ENCODE results near the gene GPATCH8. TPM values are rescaled to one million over a fixed set of nuclear protein-coding genes. Genes with fewer than 3 reads are reported as not detected.
A peak's percentile ranks its signal among the peaks of the same experiment; 100 is the strongest.

The GPATCH8 gene
- total RNA-seq, 2 donors from 2014 or later: 21.3 to 26.4 TPM

- peaks cover 47% of the 10 kb centered on the region for H3K36me3 ChIP-seq
- peaks cover 0 to 19% of the 10 kb centered on the region in 2 donors for H3K4me1 ChIP-seq
- H3K9me3 ChIP-seq: no peaks in the 10 kb centered on the region
- H3K27ac ChIP-seq: peak overlapping the region in 1 of 2 donors; percentile 58
- TF ChIP-seq CTCF (IDR thresholded peaks at IDR 0.05): no peak
- H3K27me3 ChIP-seq: no peaks in the 10 kb centered on the region
- DNase-seq (ENCODE audit: low spot score): no peak
- no peak overlapping the region for H3K4me3 ChIP-seq
These were observed 70.7 kb downstream of the GPATCH8 start for GRCh38 chr17:44432254-44433157.

- no peak for TF ChIP-seq CTCF (IDR thresholded peaks at IDR 0.05)
- H3K36me3 ChIP-seq: peaks cover 50% of the 10 kb centered on the region
- H3K9me3 ChIP-seq: no peaks in the 10 kb centered on the region
- H3K27ac ChIP-seq: no peak overlapping the region
- no peaks in the 10 kb centered on the region for H3K27me3 ChIP-seq
- H3K4me1 ChIP-seq: no peaks in the 10 kb centered on the region
- no peak overlapping the region for H3K4me3 ChIP-seq
- DNase-seq (ENCODE audit: low spot score): no peak
These were observed 78.3 kb downstream of the GPATCH8 start for GRCh38 chr17:44424828-44425461.

GRCh38 chr17:44417553-44417952 is 85.7 kb downstream of the GPATCH8 start:
- Histone ChIP-seq H3K4me3 (no peak overlapping the region), H3K9me3 (no peaks in the 10 kb centered on the region), H3K27ac (no peak overlapping the region), H3K27me3 (no peaks in the 10 kb centered on the region), H3K36me3 (peaks cover 26% of the 10 kb centered on the region), H3K4me1 (no peaks in the 10 kb centered on the region)
- no peak for TF ChIP-seq CTCF (IDR thresholded peaks at IDR 0.05)
- no peak for DNase-seq (ENCODE audit: low spot score)

GRCh38 chr17:44416558-44417289 is 86.5 kb downstream of the GPATCH8 start:
- Histone ChIP-seq H3K36me3 (peaks cover 19% of the 10 kb centered on the region), H3K4me1 (no peaks in the 10 kb centered on the region), H3K4me3 (no peak overlapping the region), H3K27ac (no peak overlapping the region), H3K9me3 (no peaks in the 10 kb centered on the region), H3K27me3 (no peaks in the 10 kb centered on the region)
- no peak for TF ChIP-seq CTCF (IDR thresholded peaks at IDR 0.05)
- no peak for DNase-seq (ENCODE audit: low spot score)

- no peaks in the 10 kb centered on the region for H3K9me3 ChIP-seq
- DNase-seq (ENCODE audit: low spot score): no peak
- TF ChIP-seq CTCF (IDR thresholded peaks at IDR 0.05): no peak
- H3K4me1 ChIP-seq: no peaks in the 10 kb centered on the region
- H3K27ac ChIP-seq: no peak overlapping the region
- H3K4me3 ChIP-seq: no peak overlapping the region
- H3K36me3 ChIP-seq: peaks cover 6% of the 10 kb centered on the region
- no peaks in the 10 kb centered on the region for H3K27me3 ChIP-seq
These were observed 88.6 kb downstream of the GPATCH8 start for GRCh38 chr17:44414394-44415155.

All from right atrium auricular region (tissue), 2 donors.